Left kidney (tissue), 8 donors: Measurements from ENCODE around the gene PIRT. TPM values are rescaled to one million over a fixed set of nuclear protein-coding genes. Genes with fewer than 3 reads are reported as not detected.
"Not testable (repeated sequence)": the region's sequence is repeated elsewhere in the genome, so short reads cannot be mapped to it uniquely, and the experiment has no call there.

Experiments
- DNase-seq: peaks from one replicate; pipeline ENCODE4 v3.0.0-alpha.2; 2013
- long read RNA-seq, 8 donors: transcript quantifications; one replicate each; lab custom pipeline, GENCODE V29; 2026
- polyA plus RNA-seq: library from polyadenylated mRNA; unstranded; fragments of 120-200 nt; gene quantifications from one replicate; pipeline ENCODE4 v1.2.1, GENCODE V29; 2013; ENCODE audit not compliant: insufficient read length

Gene PIRT
- 0.07 TPM for polyA plus RNA-seq
- long read RNA-seq, donor 1, result 0 reads
- long read RNA-seq, donor 2, result 0 reads
- long read RNA-seq, donor 3, result 0 reads
- long read RNA-seq, donor 4, result 0 reads
- long read RNA-seq, donor 5, result 0 reads
- long read RNA-seq, donor 6, result 0 reads
- long read RNA-seq, donor 7, result 0 reads
- long read RNA-seq, donor 8, result 0 reads

- no peak for DNase-seq
These were observed at the start of gene PIRT for GRCh38 chr17:10837921-10838320. Gene PIRT, minus strand, starts transcription at chr17:10838087. Its CDS starts 12,442 bp downstream, at chr17:10825645.

GRCh38 chr17:10881959-10882358 is 44.1 kb upstream of the PIRT start:
- DNase-seq, result no peak

DNA sequence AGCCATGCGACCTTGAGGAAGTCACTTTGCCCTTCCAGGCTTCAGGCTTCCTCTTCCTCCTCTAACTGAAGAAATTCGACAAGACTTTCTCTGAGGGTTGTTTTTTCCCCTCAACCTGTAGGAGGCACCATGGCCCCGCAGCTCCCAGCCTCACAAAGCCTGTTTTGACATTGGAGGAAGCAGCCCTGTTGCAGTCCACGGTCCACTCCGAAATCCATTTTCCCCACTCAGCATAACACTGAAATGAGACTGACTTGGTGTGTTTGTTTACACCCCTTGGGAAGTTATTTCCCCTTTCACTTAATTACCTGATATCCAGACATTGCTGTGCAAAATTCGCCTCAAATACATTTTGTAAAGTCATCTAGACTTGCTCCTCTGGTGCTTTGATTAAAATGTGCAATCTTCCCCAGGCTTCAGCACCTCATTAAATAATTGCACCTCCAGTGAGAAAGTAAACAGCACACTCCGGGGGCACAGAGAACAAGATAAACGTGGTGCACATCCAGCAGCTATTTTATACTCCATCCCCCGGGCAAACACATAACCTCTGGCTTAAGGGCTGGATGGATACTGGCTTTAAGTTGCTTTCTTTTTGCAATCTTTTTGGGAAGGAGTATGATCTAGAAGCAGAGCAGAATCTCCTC is 41.4 kb upstream of the PIRT start:
- DNase-seq, result peak; percentile 38

DNA sequence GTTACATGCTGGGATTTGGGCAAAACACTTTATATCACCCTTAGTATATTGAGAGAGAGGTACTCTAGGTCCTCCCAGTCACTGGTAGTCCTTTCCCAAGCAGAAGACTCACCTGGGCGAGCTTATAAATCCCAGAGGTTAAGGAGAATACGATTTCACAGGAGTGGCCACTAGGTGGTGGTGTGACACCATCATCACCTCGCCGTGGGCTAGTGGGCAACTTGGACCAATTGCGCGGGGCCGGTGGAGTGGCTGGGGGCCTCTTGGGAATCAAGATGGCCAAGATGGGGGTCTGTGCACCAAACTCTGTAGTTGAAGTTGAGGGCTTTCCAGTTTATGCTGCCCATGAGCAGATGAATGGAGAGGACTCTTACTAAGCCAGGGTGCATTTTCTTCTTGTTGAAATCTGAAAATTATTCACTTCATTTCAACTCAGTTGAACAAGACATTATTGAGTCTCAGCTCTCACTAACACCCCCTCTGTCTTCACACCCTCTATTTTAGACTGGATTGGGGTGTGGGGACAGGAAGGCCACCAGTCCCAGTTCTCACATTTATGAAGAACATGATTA is 38.2 kb upstream of the PIRT start:
- peak; percentile 30 for DNase-seq

DNA sequence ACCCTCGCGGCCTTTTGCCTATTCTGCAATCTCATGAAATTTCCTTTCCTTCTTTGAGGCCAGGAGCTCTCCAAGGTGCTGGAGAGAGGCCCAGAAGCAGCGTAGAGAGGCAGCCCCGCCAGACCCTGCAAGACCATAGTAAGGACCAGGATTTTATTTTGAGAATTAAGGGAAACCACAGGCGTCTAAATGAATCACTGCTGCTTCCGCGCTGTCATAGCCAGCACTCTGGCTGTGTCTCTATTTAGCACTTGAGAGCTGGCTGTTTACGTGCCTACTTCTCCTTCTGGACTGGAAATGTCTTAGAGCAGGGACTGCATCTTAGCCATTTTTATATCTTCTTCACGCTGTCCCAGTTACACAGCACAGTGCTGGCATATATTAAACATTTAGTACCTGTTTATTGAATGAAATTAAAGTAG is 37.6 kb upstream of the PIRT start:
- peak; percentile 65 for DNase-seq

GRCh38 chr17:10871914-10872313 is 34.0 kb upstream of the PIRT start:
- DNase-seq, result no peak

GRCh38 chr17:10870336-10871050 is 32.6 kb upstream of the PIRT start:
- no peak for DNase-seq

GRCh38 chr17:10868744-10869143 is 30.9 kb upstream of the PIRT start:
- not testable (repeated sequence) for DNase-seq

DNA sequence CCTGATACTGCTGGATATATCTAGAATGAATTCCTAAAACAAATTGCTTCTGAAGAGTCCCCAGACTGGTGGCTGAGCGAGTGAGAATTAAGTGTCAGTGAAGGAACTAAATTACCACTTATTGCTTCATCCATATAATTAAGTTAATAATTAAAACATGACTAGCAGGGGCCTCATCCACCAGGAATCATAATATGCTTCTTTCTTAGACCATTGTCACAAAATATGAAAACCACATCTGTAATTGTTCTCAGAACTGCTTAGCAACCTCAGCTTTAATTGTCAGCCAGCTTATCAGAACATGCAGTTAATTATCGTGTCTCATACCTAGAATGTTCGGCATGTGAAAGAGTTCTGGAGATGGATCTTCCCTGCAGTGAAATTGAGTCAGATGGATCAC is 21.2 kb upstream of the PIRT start:
- DNase-seq, result no peak

- no peak for DNase-seq
These were observed 20.1 kb upstream of the PIRT start for GRCh38 chr17:10857976-10858375.

GRCh38 chr17:10846636-10847035 is 8.7 kb upstream of the PIRT start:
- DNase-seq, result not testable (repeated sequence)

DNA sequence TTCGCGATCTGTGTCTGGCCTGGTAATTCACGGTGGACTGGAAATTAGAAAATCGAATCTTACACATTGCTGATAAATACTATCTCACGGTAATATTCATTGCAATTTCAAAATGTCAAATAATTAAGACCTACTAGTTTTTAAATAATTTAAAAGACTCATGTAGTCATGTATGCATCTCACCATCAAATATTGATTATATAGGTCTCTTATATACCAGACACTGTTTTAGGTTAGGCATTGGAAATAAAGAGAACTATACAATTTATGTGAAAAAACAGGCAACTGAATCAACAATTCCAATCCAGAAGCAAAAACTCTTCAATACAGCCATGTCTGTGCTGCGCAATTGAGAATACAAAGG is 7.5 kb upstream of the PIRT start:
- no peak for DNase-seq

DNA sequence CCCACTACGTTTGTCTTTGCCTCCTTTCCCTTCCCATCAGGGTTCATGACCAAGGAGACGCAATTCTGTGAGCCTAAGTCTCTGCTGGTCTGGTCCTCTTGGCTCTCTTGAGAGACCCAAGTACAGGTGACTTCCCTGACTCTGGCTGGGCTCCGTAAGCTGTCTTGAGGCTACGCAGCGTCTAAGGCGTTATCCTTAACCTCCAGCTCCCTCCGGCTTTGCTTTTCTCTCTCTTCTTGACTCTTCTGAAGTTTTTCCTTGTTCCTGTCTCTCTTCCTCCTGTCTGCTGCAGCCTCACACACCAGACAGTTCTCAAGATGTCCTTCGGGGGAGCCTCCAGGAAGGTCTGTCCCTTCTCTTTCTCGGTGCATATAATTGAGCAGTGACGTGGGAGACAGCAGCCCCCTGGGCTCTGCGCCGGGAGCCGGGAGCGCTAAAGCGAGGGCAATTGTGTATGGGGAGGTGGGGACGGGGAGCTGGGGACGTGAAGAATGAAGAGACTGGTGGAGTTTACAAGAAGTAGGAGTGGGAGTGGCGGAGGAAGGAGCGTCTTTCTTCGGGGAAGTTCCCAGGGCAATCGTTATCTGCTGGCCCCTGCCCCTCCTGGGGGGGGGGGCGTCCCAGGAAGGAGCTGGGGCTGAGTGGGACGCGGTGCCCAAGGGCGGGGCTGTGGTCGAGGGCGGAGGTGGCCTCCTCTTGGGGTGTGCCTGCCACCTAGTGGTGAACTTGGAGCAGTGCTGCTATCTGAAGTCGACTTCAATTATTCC is 6.9 kb upstream of the PIRT start:
- peak; percentile 63 for DNase-seq

DNA sequence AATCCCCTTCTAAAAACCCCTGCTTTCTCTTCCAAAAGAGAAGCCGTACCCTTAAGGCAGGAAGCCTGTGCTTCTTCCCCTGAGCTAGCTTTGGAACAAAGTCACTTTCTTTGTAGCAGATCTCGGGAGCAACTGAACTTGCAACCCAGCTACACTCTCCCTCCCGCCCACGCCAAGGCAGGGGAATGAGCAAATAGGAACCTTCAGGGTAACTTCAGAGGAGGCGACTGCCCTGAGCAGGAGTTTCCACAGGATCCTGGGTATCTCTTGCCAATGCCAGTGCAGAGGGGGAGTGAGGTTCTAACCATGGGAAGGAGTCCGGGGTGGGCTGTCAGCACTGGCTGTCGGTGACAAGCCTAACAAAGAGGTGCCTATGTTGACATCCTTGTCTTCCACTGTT is 5.9 kb upstream of the PIRT start:
- peak; percentile 6 for DNase-seq

DNA sequence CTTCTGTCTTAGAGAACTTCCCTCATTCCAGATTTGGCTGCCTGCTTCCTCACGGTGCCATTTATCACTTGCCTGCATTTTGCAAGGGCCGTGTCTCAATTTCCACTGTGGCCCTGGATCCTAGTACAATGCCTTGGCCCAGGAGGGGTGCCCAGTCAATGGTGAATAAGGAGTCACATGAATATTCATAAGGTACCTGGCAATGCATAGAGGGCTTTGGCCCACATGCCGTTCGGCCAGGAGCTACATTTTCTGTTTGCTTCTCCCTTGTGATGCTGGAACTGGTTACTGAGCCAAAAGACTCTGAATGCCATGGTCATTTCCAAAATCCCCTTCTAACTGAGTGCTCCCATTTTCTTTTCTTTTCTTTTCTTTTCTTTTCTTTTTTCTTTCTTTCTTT is 4.8 kb upstream of the PIRT start:
- no peak for DNase-seq

GRCh38 chr17:10838682-10839081 is 795 bp upstream of the PIRT start:
- no peak for DNase-seq

GRCh38 chr17:10836966-10837590 is 809 bp downstream of the PIRT start:
- no peak for DNase-seq

DNA sequence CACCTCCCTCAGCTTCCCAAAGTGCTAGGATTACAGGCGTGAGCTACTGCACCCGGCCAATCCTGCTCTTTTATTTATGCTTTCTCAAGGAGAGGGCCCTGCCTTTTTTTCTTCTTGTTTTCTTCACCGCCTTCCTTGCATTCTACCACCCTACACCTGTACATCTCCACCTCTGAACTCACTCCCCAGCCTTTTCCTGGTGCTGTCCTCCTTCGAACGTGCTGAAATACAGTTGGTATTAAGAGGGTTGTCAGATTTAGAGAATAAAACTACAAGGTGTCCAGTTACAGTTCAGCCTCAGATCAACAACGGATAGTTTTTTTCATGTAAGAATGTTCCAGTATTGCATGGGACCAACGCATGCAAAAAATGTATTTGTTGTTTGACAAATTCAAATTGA is 1.7 kb downstream of the PIRT start:
- DNase-seq, result peak; percentile 6

GRCh38 chr17:10831696-10832095 is 6.2 kb downstream of the PIRT start:
- no peak for DNase-seq

DNA sequence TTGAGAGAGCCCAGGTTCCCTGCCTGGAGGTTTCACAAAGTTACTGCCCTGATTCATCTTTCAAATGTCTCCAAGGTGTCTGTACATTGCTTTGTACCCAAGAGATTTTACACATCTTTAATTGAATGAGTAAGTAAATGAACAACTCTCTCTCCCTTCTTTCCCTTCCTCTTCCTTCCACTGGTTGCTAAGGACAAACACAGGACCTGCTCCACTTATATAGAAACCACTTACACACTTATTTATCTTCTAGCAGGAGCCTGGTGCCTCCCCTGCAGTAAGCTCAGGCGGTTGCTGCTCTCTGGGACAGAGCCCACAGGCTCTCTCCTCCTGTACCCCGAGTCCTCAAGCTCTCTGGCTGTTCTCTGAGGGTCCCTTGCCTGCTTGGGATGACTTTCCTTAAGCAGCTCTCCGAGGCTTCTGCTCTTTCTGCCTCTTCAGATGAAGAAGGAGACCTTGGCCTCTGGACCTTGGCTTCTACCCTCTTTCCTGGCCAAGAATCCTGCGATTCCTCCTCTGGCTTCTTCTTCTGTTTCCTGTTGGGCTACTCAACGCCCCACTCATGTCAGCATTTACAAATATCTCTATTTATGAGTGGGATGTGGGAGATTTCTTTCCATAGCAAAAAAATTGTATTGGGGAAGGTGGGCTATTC is 9.9 kb downstream of the PIRT start:
- DNase-seq, result no peak

DNA sequence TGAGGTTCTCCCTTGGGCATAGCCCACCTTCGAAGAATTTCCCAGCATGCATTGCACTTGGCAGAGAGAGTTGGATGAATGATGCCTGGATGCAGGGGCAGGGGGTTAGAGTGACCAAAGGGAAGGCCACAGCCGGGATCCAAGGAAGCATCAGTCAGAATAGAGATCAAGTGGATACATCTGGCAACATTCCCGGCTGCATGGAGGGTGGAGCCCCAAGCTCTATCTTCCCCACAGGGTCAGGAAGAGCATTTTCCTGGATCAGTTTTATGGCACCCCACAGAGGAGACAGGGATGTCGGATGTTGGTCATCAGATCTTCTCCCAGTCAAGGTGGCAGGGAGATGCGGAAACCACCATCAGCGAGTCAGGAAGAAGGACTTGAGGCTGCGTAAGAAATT is 13.0 kb downstream of the PIRT start:
- DNase-seq, result no peak
